IMR-90 (cell line): ENCODE data around the gene CXCL12. TPM values are rescaled to one million over a fixed set of nuclear protein-coding genes. Genes with fewer than 3 reads are reported as not detected.

Source experiments
- ATAC-seq: fragments of 200-7000 bp; cut with Tn5 transposase; 2 replicates; pipeline ENCODE4 v1.9.1; 2020; ENCODE audit warnings: low read depth, mild to moderate bottlenecking, moderate library complexity
- BruUV-seq: library from RNA; stranded (reverse); fragments of 400-500 nt; replicated peaks from 2 replicates; lab custom pipeline; 2021; lab: Mats Ljungman, UMichigan
- CTCF ChIA-PET: fragments of 300-600 bp; formaldehyde crosslinking; extraction: SDS; loops from one replicate; lab custom pipeline; 2021; ENCODE audit warnings: antibody characterized with exemption; lab: Yijun Ruan, JAX
- POLR2A ChIA-PET: fragments of 300-600 bp; sonication (Branson Sonifier 250); formaldehyde crosslinking; loops from one replicate; lab custom pipeline; 2022; ENCODE audit warnings: antibody characterized with exemption; ENCODE audit not compliant: unreplicated experiment; lab: Charles Lee
- DNase-seq: peaks from one replicate; pipeline ENCODE4 v3.0.0; 2013
- H2AFZ ChIP-seq: replicated peaks from 2 replicates; pipeline ENCODE3; 2013; ENCODE audit warnings: low read length, mild to moderate bottlenecking; ENCODE audit not compliant: poor library complexity
- H2AK5ac ChIP-seq: 2 replicates; pipeline ENCODE4 v1.6.1; 2013; ENCODE audit warnings: low read depth, low read length, inconsistent platforms
- H2AK9ac ChIP-seq: replicated peaks from 2 replicates; pipeline ENCODE3; 2013; ENCODE audit warnings: mild to moderate bottlenecking, low read depth, low read length, moderate library complexity; ENCODE audit not compliant: poor library complexity
- H2BK120ac ChIP-seq: 2 replicates; pipeline ENCODE4 v1.6.1; 2013; ENCODE audit warnings: low read depth, low read length, inconsistent platforms
- H2BK15ac ChIP-seq: 3 replicates; pipeline ENCODE4 v1.6.1; 2013; ENCODE audit warnings: low read depth, low read length, inconsistent platforms
- H2BK20ac ChIP-seq: 2 replicates; pipeline ENCODE4 v1.6.1; 2013; ENCODE audit warnings: low read depth, mild to moderate bottlenecking, inconsistent platforms, low read length, moderate library complexity
- H2BK5ac ChIP-seq: 2 replicates; pipeline ENCODE4 v1.6.1; 2013; ENCODE audit warnings: mild to moderate bottlenecking, low read depth, low read length, inconsistent platforms; ENCODE audit not compliant: poor library complexity, severe bottlenecking
- H3K14ac ChIP-seq: replicated peaks from 2 replicates; pipeline ENCODE4 v1.6.1; 2013; ENCODE audit warnings: low read depth, low read length, inconsistent platforms
- H3K18ac ChIP-seq: 2 replicates; pipeline ENCODE4 v1.6.1; 2013; ENCODE audit warnings: low read depth, low read length, control low read depth
- H3K23ac ChIP-seq: 2 replicates; pipeline ENCODE4 v1.6.1; 2013; ENCODE audit warnings: low read depth, low read length, inconsistent platforms
- H3K27ac ChIP-seq: 2 replicates; pipeline ENCODE4 v1.5.1; 2013; ENCODE audit warnings: mild to moderate bottlenecking, control low read depth, low read length; ENCODE audit not compliant: insufficient read depth
- H3K27me3 ChIP-seq: 2 replicates; pipeline ENCODE4 v1.6.1; 2013; ENCODE audit warnings: low read length; ENCODE audit not compliant: control insufficient read depth, insufficient read depth
- H3K36me3 ChIP-seq: 2 replicates; pipeline ENCODE4 v1.6.1; 2013; ENCODE audit warnings: low read length, mixed read lengths; ENCODE audit not compliant: control insufficient read depth, insufficient read depth
- H3K4ac ChIP-seq: 2 replicates; pipeline ENCODE4 v1.6.1; 2013; ENCODE audit warnings: low read depth, low read length, inconsistent platforms
- H3K4me1 ChIP-seq: 2 replicates; pipeline ENCODE4 v1.6.1; 2013; ENCODE audit warnings: low read length, mixed read lengths; ENCODE audit not compliant: control insufficient read depth, insufficient read depth
- H3K4me2 ChIP-seq: 2 replicates; pipeline ENCODE4 v1.6.1; 2013; ENCODE audit warnings: low read depth, mild to moderate bottlenecking, control low read depth, low read length, moderate library complexity
- H3K4me3 ChIP-seq: 2 replicates; pipeline ENCODE4 v1.5.1; 2013; ENCODE audit warnings: low read depth, mild to moderate bottlenecking, control low read depth, low read length, moderate library complexity; ENCODE audit not compliant: insufficient read depth
- H3K56ac ChIP-seq: 2 replicates; pipeline ENCODE4 v1.6.1; 2013; ENCODE audit warnings: low read length, inconsistent platforms; ENCODE audit not compliant: insufficient read depth; ENCODE audit errors: extremely low read depth
- H3K79me1 ChIP-seq, 2 experiments: 2 replicates each; pipeline ENCODE4 v1.6.1; 2013; ENCODE audit warnings: low read length in 2 of 2, inconsistent platforms in 1 of 2, low read depth in 1 of 2
- H3K9ac ChIP-seq: 2 replicates; pipeline ENCODE4 v1.6.1; 2013; ENCODE audit warnings: low read depth, low read length, control low read depth
- H3K9me1 ChIP-seq: 2 replicates; pipeline ENCODE4 v1.6.1; 2013; ENCODE audit warnings: low read length, inconsistent platforms; ENCODE audit not compliant: insufficient read depth
- H3K9me3 ChIP-seq: 2 replicates; pipeline ENCODE4 v1.6.1; 2013; ENCODE audit warnings: low read length; ENCODE audit not compliant: control insufficient read depth, insufficient read depth
- H4K20me1 ChIP-seq: 2 replicates; pipeline ENCODE4 v1.6.1; 2013; ENCODE audit warnings: low read length, inconsistent platforms; ENCODE audit not compliant: insufficient read depth
- H4K5ac ChIP-seq: 2 replicates; pipeline ENCODE4 v1.6.1; 2013; ENCODE audit warnings: mild to moderate bottlenecking, low read depth, low read length, control low read depth
- H4K8ac ChIP-seq, 2 experiments: 2 replicates each; pipeline ENCODE4 v1.6.1; 2013; ENCODE audit warnings: low read depth in 2 of 2, low read length in 2 of 2, control low read depth in 1 of 2, inconsistent platforms in 1 of 2
- H4K91ac ChIP-seq: 2 replicates; pipeline ENCODE4 v1.6.1; 2013; ENCODE audit warnings: low read depth, low read length, inconsistent platforms; ENCODE audit not compliant: insufficient read depth
- BHLHE40 ChIP-seq: fragments of 150-350 bp; IDR thresholded peaks from 2 replicates; pipeline ENCODE4 v1.6.1; 2016; ENCODE audit warnings: mild to moderate bottlenecking, low read depth, low read length
- CHD1 ChIP-seq: IDR thresholded peaks from 2 replicates; pipeline ENCODE4 v1.6.1; 2012; ENCODE audit warnings: low read depth, low read length, improper control_type of control experiment
- CTCF ChIP-seq: conservative IDR thresholded peaks from 2 replicates; pipeline ENCODE4 v1.5.1; 2012; ENCODE audit warnings: mild to moderate bottlenecking, low read depth, low read length, improper control_type of control experiment
- FOS ChIP-seq: fragments of 150-350 bp; IDR thresholded peaks from 2 replicates; pipeline ENCODE4 v1.6.1; 2016; ENCODE audit warnings: low read depth, low read length
- MAZ ChIP-seq: IDR thresholded peaks from 2 replicates; pipeline ENCODE4 v1.6.1; 2012; ENCODE audit warnings: low read depth, mild to moderate bottlenecking, low read length, improper control_type of control experiment, moderate library complexity, borderline replicate concordance
- MXI1 ChIP-seq: IDR thresholded peaks from 2 replicates; pipeline ENCODE4 v1.6.1; 2012; ENCODE audit warnings: low read depth, mild to moderate bottlenecking, low read length, moderate library complexity, borderline replicate concordance
- NFE2L2 ChIP-seq: fragments of 150-350 bp; IDR thresholded peaks from 2 replicates; pipeline ENCODE4 v1.6.1; 2016; ENCODE audit warnings: low read depth, mild to moderate bottlenecking, low read length
- POLR2A ChIP-seq: IDR thresholded peaks from 2 replicates; pipeline ENCODE4 v1.6.1; 2012; ENCODE audit warnings: mild to moderate bottlenecking, low read depth, low read length
- RAD21 ChIP-seq: IDR thresholded peaks from 2 replicates; pipeline ENCODE4 v1.6.1; 2012; ENCODE audit warnings: low read length, improper control_type of control experiment
- WGBS, 2 experiments: methylation state at CpG; one replicate each; pipeline versions ENCODE4 v1.1.5 to v1.1.7; 2013; ENCODE audit warnings: missing lambda C conversion rate in 2 of 2; ENCODE audit not compliant: insufficient read length in 1 of 2; ENCODE audit errors: extremely low coverage in 2 of 2; 5-methylcytosine and 5-hydroxymethylcytosine counted together
- dilution Hi-C: fragments of 300-500 bp; cut with HindIII; formaldehyde crosslinking; loops from one replicate; pipeline ENCODE4 v1.14.3; 2018; ENCODE audit warnings: low sequenced_read_pairs; ENCODE audit not compliant: unreplicated experiment
- in situ Hi-C: fragments of 300-500 bp; cut with MboI; formaldehyde crosslinking; loops from 3 replicates; pipeline ENCODE4 v1.14.3; 2019; ENCODE audit warnings: low sequenced_read_pairs, inconsistent platforms, mixed read lengths
- intact Hi-C: fragments of 100-400 bp; cut with micrococcal nuclease; formaldehyde crosslinking; loops from 2 replicates; pipeline ENCODE4 v1.10.0; 2022
- polyA plus RNA-seq, 3 experiments: library from polyadenylated mRNA; depleted of rRNA; stranded (reverse); fragments of >200 nt; gene quantifications; 2 replicates each; pipeline ENCODE4 v1.2.3, GENCODE V29; 2012; ENCODE audit warnings: low replicate concordance in 1 of 3
- total RNA-seq: library from RNA; depleted of rRNA; stranded (reverse); fragments of >200 nt; gene quantifications from 2 replicates; pipeline ENCODE4 v1.2.3, GENCODE V29; 2012
- TF ChIP-seq, protein P1 (sequence below): fragments of 150-350 bp; IDR thresholded peaks from 2 replicates; pipeline ENCODE4 v1.6.1; 2016; ENCODE audit warnings: low read depth, mild to moderate bottlenecking, low read length, moderate library complexity, borderline replicate concordance

The CXCL12 gene
- total and polyA plus RNA-seq, 2 of the 4 experiments (the other 2 are of a cell fraction), result 15.8 to 80.7 TPM

- H2AK5ac ChIP-seq, result no peak overlapping the region
- BruUV-seq, result no TSS peak
- H2BK5ac ChIP-seq, result no peak overlapping the region
Observed at GRCh38 chr10:44344727-44345126, 40.2 kb downstream of the CXCL12 start.

More at GRCh38 chr10:44344727-44345126, 40.2 kb downstream of the CXCL12 start:
- Histone ChIP-seq H3K14ac (no peak overlapping the region), H4K5ac (no peak overlapping the region), H3K56ac (no peak overlapping the region), H2AFZ (no peak overlapping the region), H2BK120ac (no peak overlapping the region), H4K20me1 (no peaks in the 10 kb centered on the region), H3K27ac (no peak overlapping the region), H4K91ac (no peak overlapping the region), H3K4ac (no peak overlapping the region), H3K9ac (no peak overlapping the region), H2BK20ac (no peak overlapping the region), H3K9me1 (no peaks in the 10 kb centered on the region), H3K18ac (no peak overlapping the region), H4K8ac (no peak overlapping the region), H3K27me3 (peaks cover 24% of the 10 kb centered on the region), H2BK15ac (no peak overlapping the region), H3K23ac (no peak overlapping the region), H3K36me3 (no peaks in the 10 kb centered on the region), H3K4me2 (no peak overlapping the region), H3K9me3 (no peaks in the 10 kb centered on the region), H3K79me1 (no peaks in the 10 kb centered on the region), H2AK9ac (no peak overlapping the region), H3K4me3 (no peak overlapping the region), H3K4me1 (no peaks in the 10 kb centered on the region)
- ATAC-seq (no peak), DNase-seq (no peak)
- ChIA-PET CTCF (no interaction called here), POLR2A (no interaction called here)
- WGBS, 2 experiments, result no CpG with 5 or more reads among the region's 6 CpGs
- dilution Hi-C loops (no loop called here), intact Hi-C loops (no loop called here), in situ Hi-C loops (no loop called here)
- TF ChIP-seq CTCF (no peak), BHLHE40 (no peak), NFE2L2 (no peak), RAD21 (no peak), MAZ (no peak), MXI1 (no peak), CHD1 (no peak), POLR2A (no peak), FOS (no peak)
- TF ChIP-seq, protein P1, sequence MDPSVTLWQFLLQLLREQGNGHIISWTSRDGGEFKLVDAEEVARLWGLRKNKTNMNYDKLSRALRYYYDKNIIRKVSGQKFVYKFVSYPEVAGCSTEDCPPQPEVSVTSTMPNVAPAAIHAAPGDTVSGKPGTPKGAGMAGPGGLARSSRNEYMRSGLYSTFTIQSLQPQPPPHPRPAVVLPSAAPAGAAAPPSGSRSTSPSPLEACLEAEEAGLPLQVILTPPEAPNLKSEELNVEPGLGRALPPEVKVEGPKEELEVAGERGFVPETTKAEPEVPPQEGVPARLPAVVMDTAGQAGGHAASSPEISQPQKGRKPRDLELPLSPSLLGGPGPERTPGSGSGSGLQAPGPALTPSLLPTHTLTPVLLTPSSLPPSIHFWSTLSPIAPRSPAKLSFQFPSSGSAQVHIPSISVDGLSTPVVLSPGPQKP, result no peak
